Osteocyte (in vitro differentiated cells): ENCODE results near the gene GANAB. TPM values are rescaled to one million over a fixed set of nuclear protein-coding genes. Genes with fewer than 3 reads are reported as not detected.
A peak's percentile ranks its signal among the peaks of the same experiment; 100 is the strongest.

ENCODE experiments used
- DNase-seq: peaks from one replicate; pipeline ENCODE4 v3.0.0; 2021; ENCODE audit warnings: mixed read lengths; ENCODE audit not compliant: unreplicated experiment; ENCODE audit errors: extremely low spot score
- H3K27ac Mint-ChIP-seq: one replicate; pipeline ENCODE4 v1.8.0; 2021; ENCODE audit warnings: mild to moderate bottlenecking, mixed read lengths; ENCODE audit not compliant: unreplicated experiment
- H3K27me3 Mint-ChIP-seq: one replicate; pipeline ENCODE4 v1.8.0; 2021; ENCODE audit warnings: mixed read lengths; ENCODE audit not compliant: unreplicated experiment
- H3K36me3 Mint-ChIP-seq: one replicate; pipeline ENCODE4 v1.8.0; 2021; ENCODE audit warnings: mixed read lengths; ENCODE audit not compliant: unreplicated experiment
- H3K4me1 Mint-ChIP-seq: one replicate; pipeline ENCODE4 v1.8.0; 2021; ENCODE audit warnings: mixed read lengths; ENCODE audit not compliant: unreplicated experiment
- H3K4me3 Mint-ChIP-seq: one replicate; pipeline ENCODE4 v1.8.0; 2021; ENCODE audit warnings: mild to moderate bottlenecking, moderate library complexity, mixed read lengths; ENCODE audit not compliant: unreplicated experiment
- H3K9me3 Mint-ChIP-seq: one replicate; pipeline ENCODE4 v1.8.0; 2021; ENCODE audit warnings: mixed read lengths; ENCODE audit not compliant: unreplicated experiment
- total RNA-seq: library from RNA; stranded (reverse); gene quantifications from 2 replicates; pipeline ENCODE4 v1.2.1, GENCODE V29; 2021
- TF ChIP-seq, protein P1 (sequence below): fragments of 200-600 bp; sonication (generic); IDR thresholded peaks from 2 replicates; pipeline ENCODE4 v1.5.0; 2021; ENCODE audit warnings: antibody characterized with exemption, mild to moderate bottlenecking, moderate library complexity

GANAB gene
- total RNA-seq, 1 donor from 2014 or later: 366 TPM

DNA sequence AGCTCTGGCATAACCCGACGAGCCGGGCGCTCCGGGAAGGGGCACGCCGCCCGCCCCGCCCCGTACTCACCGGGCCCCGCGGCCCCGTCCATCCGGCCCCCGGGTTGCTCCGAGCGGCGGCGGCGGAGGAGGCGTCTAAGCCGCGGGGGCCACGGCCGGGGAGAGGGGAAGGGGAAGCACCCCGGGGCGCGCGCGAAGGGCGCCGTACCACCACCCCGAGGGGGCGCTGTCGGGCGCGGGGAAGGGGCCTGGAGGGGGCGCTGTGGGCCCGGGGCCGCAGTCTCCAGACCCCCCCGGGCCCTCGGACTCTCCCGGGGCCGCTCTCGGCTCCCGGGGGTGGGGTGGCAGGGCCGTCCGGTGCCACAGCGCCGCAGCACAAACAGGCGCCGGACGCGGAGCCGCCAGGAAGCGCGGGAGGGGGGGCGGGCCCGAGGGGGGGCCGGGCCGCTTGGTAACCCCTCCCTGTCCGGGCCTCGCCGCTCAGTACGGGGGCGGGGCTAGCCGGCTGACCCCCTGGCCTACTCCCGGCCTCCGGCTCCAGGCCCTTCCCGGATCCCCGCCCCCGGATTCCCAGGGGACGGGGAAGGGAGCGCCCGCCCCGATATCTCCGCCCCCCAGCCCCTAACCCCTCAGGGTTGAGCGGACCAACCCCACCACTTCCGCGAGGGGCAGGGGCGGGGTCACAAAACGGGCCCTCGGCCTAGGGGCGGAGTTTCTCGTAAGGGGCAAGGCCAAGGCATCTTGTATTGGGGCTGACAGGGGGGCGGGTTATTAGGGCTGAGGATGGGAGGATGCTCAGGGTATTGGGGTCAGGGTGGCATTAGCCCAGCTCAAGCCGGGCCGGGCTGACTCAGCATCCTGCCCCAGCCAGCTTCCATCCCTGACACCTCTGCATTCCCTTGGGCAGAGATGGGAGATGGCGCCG is 33.8 kb downstream of the GANAB start, which contains the start of the genes EML3 and ROM1:
Gene EML3, minus strand, starts transcription at position 410 of the 925 bp plus-strand sequence. Its CDS starts 318 bp downstream, at position 92.
Gene ROM1, plus strand, starts transcription at position 892 of the 925 bp plus-strand sequence. Its CDS starts 25 bp downstream, at position 917.
- Mint-ChIP-seq H3K4me1 (peaks cover 19% of the 10 kb centered on the region), H3K27me3 (no peaks in the 10 kb centered on the region), H3K4me3 (peak within 1 kb of the TSS; percentile 93), H3K36me3 (peaks cover 5% of the 10 kb centered on the region), H3K9me3 (no peaks in the 10 kb centered on the region), H3K27ac (peak within 1 kb of the TSS; percentile 97)
- TF ChIP-seq, protein P1, sequence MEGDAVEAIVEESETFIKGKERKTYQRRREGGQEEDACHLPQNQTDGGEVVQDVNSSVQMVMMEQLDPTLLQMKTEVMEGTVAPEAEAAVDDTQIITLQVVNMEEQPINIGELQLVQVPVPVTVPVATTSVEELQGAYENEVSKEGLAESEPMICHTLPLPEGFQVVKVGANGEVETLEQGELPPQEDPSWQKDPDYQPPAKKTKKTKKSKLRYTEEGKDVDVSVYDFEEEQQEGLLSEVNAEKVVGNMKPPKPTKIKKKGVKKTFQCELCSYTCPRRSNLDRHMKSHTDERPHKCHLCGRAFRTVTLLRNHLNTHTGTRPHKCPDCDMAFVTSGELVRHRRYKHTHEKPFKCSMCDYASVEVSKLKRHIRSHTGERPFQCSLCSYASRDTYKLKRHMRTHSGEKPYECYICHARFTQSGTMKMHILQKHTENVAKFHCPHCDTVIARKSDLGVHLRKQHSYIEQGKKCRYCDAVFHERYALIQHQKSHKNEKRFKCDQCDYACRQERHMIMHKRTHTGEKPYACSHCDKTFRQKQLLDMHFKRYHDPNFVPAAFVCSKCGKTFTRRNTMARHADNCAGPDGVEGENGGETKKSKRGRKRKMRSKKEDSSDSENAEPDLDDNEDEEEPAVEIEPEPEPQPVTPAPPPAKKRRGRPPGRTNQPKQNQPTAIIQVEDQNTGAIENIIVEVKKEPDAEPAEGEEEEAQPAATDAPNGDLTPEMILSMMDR: no peak
- peak; percentile 94 for DNase-seq

DNA sequence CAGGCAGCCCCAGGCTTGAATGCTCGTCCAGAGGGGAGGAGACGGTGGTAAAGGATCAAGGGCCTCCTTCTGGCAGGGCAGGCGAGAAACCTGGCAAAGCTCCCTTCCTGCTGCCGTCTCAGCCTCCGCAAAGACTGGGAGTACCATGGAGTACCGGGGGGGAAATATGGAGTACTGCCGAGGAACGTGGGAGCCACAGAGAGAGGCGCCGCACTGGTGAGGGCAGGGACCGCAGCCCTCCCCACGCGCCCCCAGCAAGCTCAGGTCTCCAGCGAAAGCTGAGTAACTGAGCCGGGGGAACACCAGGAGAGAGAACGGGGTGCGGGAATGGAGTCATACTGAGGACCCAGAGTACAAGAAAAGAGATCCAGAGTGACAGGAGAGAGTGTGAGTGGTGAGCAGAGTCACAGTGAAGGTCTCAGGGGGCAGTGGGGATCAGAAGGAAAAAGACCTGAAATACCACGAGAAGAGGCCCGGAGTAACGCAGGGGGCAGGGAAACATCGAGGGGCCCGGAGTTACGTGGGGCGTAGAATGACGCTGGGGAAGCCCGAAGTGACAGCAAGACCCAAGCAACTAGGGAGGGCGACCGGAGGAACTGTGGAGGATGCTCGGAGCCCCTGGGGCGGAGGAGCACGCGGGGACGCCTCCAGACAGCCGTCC is 34.6 kb downstream of the GANAB start:
- H3K27ac Mint-ChIP-seq: peak overlapping the region; percentile 97
- TF ChIP-seq, protein P1: no peak

DNA sequence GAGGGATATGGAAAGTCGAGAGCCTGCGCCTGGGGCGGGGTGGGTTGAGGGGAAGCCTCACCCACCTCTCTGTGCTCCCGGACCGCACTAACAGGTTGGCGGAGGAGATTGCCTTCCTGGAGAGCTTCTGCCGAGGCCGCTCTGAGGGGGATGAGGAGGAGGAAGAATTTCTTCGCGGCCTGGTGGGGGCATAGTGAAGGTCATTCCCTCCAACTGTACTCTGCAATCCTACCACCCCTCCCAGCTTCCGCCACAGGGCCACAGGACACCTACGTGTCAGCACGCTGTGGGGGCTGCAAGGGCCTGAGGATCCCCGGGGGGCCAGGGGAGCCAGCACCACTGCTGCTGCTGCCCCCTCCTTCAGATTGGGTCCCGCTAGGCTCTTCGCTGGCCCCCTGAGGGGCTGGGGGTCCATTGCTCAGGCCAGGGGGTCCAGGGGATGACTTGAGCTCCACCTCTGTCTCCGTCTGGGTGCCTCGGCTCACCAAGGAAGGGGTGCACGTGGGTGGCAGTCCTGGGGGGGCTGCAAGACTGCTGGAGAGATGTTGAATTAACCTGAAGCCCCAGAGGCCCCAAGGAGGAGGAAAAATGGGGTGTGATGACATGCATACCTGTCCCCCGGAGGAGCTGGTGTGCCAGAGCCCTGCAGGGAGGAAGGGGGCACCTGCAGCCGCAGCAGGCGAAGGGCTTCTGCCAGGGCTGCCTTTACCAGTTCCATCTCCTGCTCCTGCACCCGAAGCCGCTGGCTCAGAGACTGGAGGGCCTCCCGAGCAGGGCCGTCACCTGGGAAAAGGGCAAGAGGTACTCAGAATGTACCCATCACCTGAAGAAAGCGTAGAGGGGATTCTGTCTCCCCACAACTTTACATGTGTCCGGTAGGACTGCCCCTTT is 35.4 kb downstream of the GANAB start:
- H3K27me3 Mint-ChIP-seq: no peaks in the 10 kb centered on the region
- peaks cover 19% of the 10 kb centered on the region for H3K4me1 Mint-ChIP-seq
- peaks cover 10% of the 10 kb centered on the region for H3K36me3 Mint-ChIP-seq
- peak overlapping the region; percentile 93 for H3K4me3 Mint-ChIP-seq
- TF ChIP-seq, protein P1: no peak
- H3K27ac Mint-ChIP-seq: peak overlapping the region; percentile 97
- H3K9me3 Mint-ChIP-seq: no peaks in the 10 kb centered on the region
- DNase-seq: no peak

More for the DNA sequence above, 34.6 kb downstream of the GANAB start:
- Mint-ChIP-seq H3K4me3 (peak overlapping the region; percentile 93), H3K9me3 (no peaks in the 10 kb centered on the region), H3K27me3 (no peaks in the 10 kb centered on the region), H3K4me1 (peaks cover 19% of the 10 kb centered on the region), H3K36me3 (peaks cover 9% of the 10 kb centered on the region)
- no peak for DNase-seq

DNA sequence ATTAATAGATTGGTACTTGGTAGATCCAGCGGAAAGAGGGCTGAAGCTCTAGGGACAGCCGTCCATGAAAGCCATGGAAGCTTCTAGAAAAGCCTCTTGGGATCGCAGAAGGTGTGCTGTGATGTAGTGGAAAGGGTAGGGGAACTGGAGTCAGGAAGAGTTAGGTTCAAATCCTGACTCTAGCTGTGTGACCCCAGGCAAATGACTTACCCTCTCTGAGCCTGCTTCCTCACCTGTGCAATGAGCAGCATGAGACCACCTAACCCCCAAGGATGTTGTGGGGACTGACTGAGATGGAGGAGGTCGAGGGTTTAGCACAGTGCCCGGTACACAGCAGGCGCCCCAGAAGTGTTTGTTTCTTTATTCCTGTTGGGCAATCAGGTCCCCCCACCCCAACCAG is 36.0 kb downstream of the GANAB start:
- H3K27ac Mint-ChIP-seq: peak overlapping the region; percentile 47
- H3K4me1 Mint-ChIP-seq: peaks cover 19% of the 10 kb centered on the region
- no peak for DNase-seq
- H3K27me3 Mint-ChIP-seq: no peaks in the 10 kb centered on the region
- H3K9me3 Mint-ChIP-seq: no peaks in the 10 kb centered on the region
- TF ChIP-seq, protein P1: no peak
- peak overlapping the region; percentile 51 for H3K4me3 Mint-ChIP-seq
- H3K36me3 Mint-ChIP-seq: peaks cover 10% of the 10 kb centered on the region
